Kidney epithelial cell (primary cell): ENCODE results near the gene SERPINA9. TPM values are rescaled to one million over a fixed set of nuclear protein-coding genes. Genes with fewer than 3 reads are reported as not detected.

ENCODE experiments used
- DNase-seq: peaks from one replicate; pipeline ENCODE4 v3.0.0-alpha.2; 2010; ENCODE audit warnings: low read depth
- H3K27me3 ChIP-seq: 2 replicates; pipeline ENCODE4 v1.6.0; 2011; ENCODE audit warnings: low read length; ENCODE audit not compliant: control insufficient read depth, insufficient read depth
- H3K36me3 ChIP-seq: 2 replicates; pipeline ENCODE4 v1.5.1; 2011; ENCODE audit warnings: low read length; ENCODE audit not compliant: control insufficient read depth, insufficient read depth
- H3K4me3 ChIP-seq: 2 replicates; pipeline ENCODE4 v1.5.1; 2011; ENCODE audit warnings: low read depth, mild to moderate bottlenecking, control low read depth, low read length
- total RNA-seq: library from RNA; depleted of rRNA; stranded (reverse); fragments of >200 nt; gene quantifications from 2 replicates; pipeline ENCODE4 v1.2.3, GENCODE V29; 2015
- TF ChIP-seq, protein P1 (sequence below): IDR thresholded peaks from 2 replicates; pipeline ENCODE4 v1.5.1; 2011; ENCODE audit warnings: mild to moderate bottlenecking, moderate library complexity, low read length, control low read depth, inconsistent platforms; ENCODE audit not compliant: insufficient read depth, poor library complexity, severe bottlenecking

The SERPINA9 gene, protein sequence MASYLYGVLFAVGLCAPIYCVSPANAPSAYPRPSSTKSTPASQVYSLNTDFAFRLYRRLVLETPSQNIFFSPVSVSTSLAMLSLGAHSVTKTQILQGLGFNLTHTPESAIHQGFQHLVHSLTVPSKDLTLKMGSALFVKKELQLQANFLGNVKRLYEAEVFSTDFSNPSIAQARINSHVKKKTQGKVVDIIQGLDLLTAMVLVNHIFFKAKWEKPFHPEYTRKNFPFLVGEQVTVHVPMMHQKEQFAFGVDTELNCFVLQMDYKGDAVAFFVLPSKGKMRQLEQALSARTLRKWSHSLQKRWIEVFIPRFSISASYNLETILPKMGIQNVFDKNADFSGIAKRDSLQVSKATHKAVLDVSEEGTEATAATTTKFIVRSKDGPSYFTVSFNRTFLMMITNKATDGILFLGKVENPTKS
- total RNA-seq: not detected in 2 replicates

- H3K4me3 ChIP-seq: no peak within 1 kb of the TSS
- TF ChIP-seq, protein P1, sequence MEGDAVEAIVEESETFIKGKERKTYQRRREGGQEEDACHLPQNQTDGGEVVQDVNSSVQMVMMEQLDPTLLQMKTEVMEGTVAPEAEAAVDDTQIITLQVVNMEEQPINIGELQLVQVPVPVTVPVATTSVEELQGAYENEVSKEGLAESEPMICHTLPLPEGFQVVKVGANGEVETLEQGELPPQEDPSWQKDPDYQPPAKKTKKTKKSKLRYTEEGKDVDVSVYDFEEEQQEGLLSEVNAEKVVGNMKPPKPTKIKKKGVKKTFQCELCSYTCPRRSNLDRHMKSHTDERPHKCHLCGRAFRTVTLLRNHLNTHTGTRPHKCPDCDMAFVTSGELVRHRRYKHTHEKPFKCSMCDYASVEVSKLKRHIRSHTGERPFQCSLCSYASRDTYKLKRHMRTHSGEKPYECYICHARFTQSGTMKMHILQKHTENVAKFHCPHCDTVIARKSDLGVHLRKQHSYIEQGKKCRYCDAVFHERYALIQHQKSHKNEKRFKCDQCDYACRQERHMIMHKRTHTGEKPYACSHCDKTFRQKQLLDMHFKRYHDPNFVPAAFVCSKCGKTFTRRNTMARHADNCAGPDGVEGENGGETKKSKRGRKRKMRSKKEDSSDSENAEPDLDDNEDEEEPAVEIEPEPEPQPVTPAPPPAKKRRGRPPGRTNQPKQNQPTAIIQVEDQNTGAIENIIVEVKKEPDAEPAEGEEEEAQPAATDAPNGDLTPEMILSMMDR: no peak
- H3K27me3 ChIP-seq: no peaks in the 10 kb centered on the region
- no peak for DNase-seq
- no peaks in the 10 kb centered on the region for H3K36me3 ChIP-seq
These were observed at the start of gene SERPINA9 for GRCh38 chr14:94476023-94476422. TSS of gene SERPINA9 (minus strand) at chr14:94476197. CDS start at chr14:94469840, 6,357 bp downstream.

GRCh38 chr14:94524093-94524492 is 48.1 kb upstream of the SERPINA9 start:
- H3K36me3 ChIP-seq: no peaks in the 10 kb centered on the region
- H3K27me3 ChIP-seq: no peaks in the 10 kb centered on the region
- TF ChIP-seq, protein P1: no peak
- no peak for DNase-seq
- no peak overlapping the region for H3K4me3 ChIP-seq

GRCh38 chr14:94523265-94523664 is 47.3 kb upstream of the SERPINA9 start:
- Histone ChIP-seq H3K27me3 (no peaks in the 10 kb centered on the region), H3K4me3 (no peak overlapping the region), H3K36me3 (no peaks in the 10 kb centered on the region)
- no peak for DNase-seq
- TF ChIP-seq, protein P1: no peak

DNA sequence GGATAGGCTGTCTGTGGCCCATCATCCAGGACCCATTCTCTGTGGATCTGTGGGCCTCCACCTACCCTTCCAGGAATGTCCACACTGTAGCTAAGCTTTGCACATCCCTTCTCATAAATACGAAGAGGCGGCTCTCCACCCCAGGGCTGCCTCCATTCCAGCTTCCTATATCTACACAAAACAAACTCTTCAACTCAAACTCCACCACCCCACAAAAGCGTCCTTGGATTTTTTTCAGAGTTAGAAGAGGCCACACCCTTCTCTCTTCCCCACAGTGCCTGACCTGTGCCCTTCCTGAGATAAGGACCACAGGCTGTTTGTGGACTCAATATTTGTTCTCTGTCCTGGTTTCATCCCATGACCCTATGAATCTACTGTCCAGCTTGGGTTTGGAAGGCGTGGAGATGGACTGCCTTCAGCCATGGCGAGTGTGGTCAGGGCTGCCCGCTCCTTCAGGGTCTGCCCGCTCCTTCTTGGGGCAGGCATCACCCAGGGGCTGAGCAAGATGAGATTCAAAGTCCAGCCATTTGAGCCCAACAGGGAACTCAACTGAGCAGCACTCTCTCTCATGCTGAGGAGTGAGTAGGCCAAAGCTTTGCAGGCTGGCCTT is 46.2 kb upstream of the SERPINA9 start:
- TF ChIP-seq, protein P1: no peak
- Histone ChIP-seq H3K36me3 (no peaks in the 10 kb centered on the region), H3K4me3 (no peak overlapping the region), H3K27me3 (no peaks in the 10 kb centered on the region)
- DNase-seq: no peak

GRCh38 chr14:94521375-94522114 is 45.5 kb upstream of the SERPINA9 start:
- Histone ChIP-seq H3K27me3 (no peaks in the 10 kb centered on the region), H3K4me3 (no peak overlapping the region), H3K36me3 (no peaks in the 10 kb centered on the region)
- DNase-seq: no peak
- TF ChIP-seq, protein P1: no peak
